Activated effector memory CD4-positive, alpha-beta T cell treated with Interleukin-2 at 50 U/mL for 16 hours (primary cell): ENCODE measurements around the gene FAAP20.

Source experiments
- DNase-seq: peaks from one replicate; pipeline ENCODE4 v3.0.0-alpha.2; 2020

FAAP20 gene

DNA sequence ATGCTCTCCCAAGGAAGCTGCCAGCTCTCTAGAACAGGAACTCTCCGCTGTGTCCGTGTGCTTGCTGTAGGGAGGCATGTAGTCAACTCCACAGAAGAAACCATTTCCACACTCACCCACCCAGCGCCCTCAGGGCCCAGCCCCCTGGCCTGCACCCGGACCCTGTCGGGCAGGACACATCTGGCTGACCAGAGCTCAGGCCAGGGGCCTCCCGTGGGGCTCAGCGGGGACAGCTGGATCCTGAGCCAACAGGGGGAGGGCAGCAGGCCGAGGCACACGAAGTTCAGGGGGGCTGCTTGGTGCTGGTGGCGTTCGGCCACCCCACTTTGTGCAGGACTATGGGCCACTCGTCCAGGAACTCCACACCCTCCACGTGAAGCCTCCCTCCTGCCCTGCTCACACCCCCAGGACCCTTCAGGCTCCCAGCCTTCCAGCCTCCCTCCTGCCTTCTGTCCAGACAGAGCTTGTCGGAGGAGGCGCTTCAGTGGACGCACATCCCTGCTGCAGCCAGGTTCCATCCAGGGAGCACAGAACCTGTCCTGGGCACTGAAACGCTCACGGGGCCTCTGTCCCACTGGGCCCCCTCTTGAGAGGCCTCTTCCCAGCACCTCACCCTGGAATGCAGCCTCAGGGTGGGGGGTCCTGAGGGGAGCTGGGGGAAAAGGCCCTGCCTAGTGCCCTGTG lies 15.0 kb upstream of the FAAP20 start:
- DNase-seq, result no peak

DNA sequence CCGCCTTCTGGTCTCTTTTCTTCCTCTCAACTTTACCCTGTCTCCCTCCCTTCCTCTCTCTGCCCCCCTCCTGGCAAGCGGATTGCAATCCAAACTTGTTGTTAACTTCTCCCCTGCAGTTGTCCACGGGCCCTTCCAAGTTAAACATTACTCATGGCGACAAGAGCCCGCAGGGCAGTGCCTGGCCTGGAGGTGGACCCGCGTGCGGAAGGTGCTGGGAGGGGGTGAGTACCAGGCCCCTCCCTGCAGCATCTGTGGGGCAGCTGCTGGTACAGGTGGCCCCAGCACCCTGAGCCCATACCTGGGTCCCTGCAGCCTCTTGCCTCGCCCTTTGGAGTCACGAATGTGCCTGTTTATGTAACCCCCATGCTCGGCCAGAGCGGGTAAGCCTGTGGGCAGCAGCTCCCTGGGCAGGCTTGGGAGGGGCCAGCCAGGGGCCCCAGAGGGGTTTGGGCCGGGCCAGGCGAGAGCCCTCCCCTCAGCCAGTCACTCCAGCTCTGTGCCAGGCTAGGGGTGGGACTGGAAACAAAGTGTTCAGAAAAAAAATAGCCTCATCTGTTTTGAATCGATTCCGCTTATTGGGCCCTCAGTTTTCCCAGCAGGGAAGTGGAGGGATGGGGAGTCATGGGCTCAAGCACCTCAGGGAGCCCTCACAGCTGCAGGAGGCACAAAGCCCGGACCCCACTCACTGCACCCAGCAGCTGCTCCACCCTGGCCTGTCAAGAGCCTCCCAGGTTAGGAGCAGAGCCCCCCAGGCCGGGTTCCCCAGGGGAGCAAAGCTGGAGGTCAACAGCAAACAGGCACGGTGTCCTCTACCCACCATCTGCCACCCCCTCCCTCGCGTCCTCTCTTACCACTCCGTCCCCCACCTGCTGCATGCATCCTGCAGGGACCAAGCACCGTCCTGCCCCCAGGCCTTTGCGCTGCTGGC lies 14.0 kb upstream of the FAAP20 start:
- DNase-seq, result no peak

DNA sequence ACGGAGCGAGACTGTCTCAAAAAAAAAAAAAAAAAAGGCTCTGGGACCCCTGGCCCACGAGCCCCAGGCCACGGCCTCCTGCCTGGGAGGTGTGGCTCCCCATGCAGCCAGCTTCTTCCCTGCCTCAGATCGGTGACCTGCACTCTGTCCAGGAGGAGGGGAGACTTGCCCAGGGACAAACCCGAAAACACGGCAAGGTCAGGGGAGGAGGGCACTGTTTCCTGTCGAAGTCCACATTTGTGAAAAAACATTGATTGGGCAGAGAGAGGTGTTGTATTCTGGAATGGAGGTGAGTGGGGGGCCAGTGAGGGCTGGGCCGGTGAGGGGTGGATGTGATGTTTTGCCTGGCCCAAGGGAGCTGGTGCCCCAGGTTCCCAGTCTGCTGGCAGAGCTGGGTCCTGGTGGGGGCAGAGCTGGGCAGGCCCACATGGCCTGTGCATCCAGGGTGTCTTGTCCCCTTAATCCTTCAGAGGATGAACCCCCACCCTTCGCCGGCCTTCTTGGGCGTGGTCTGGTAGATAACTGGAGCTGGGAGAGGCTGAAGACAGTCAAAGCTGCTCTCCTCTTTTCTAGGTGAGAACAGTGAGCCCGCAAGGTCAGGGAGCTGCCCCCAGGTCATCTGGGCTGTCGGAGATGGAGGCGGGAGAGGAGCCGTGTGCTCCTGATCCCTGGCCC lies 12.4 kb upstream of the FAAP20 start:
- DNase-seq, result no peak

DNA sequence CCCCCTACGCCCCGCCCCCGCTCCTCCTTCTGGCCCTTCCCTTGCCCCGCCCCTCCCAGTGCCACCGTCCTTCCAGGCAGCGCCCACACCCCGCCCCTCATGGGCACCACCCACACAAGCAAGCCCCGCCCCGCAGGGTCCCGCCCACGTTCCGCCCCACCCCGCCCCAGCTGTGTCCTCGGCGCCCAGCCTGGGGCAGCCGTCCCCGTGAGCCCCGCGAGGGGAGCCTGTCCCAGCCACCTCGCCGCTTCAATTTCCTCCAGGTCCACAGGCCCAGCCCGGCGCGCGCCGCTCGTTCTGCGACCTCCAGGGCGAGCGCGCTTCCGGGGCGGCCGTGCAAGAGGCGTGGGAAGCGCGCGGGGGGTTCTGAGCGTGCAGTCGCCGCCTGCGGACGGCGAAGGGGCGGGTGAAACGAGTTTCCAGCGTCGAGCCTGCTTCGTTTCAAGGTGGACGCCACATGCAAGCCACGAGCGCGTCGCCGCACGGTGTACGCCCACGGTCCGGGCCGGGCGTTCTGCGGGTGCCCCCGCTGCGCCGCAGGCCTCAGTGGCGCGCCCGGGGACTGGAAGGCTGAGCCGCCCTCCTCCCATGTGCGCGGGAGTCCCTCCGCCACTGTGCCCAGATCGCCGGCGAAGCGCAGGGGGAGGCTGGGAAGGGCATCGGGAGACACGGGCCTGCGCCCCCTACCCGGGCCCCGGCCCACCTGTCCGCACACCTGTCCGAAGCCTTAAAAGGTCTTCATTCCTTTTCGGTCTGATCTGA lies 10.8 kb upstream of the FAAP20 start:
- DNase-seq, result peak; percentile 87

DNA sequence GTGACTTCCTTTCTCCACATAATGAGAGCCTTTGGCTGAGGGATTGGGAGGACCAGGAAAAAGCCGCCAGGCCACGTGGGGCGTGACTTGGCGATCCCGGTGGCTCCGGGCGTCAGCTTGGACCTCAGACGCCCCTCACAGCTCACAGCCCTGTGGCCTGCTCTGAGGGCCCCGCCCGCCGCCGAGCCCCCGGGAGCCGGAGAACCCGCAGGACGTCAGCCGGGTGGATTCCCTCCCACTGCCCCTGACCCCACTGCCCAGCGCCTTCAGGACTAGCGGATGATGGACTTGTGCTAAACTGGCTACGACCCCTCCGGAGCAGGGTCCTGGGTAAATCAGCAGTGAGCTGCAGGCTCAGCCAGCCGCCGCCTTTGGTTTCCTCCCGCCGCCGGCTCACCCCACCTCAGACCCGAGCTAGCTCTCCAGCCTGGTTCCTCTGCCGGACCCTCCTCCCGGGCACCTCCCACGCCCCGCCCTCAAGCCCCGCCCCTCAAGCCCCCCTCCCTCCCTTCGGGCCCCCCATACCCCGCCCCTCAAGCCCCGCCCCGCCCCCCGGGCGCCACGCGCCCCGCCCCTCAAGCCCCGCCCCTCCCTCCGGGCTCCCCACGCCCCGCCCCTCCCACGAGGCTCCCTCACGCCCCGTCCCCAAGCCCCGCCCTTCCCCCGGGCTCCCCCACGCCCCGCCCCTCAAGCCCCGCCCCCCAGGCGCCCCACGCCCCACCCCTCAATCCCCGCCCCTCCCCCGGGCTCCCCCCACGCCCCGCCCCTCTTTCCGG lies 10.0 kb upstream of the FAAP20 start:
- no peak for DNase-seq

DNA sequence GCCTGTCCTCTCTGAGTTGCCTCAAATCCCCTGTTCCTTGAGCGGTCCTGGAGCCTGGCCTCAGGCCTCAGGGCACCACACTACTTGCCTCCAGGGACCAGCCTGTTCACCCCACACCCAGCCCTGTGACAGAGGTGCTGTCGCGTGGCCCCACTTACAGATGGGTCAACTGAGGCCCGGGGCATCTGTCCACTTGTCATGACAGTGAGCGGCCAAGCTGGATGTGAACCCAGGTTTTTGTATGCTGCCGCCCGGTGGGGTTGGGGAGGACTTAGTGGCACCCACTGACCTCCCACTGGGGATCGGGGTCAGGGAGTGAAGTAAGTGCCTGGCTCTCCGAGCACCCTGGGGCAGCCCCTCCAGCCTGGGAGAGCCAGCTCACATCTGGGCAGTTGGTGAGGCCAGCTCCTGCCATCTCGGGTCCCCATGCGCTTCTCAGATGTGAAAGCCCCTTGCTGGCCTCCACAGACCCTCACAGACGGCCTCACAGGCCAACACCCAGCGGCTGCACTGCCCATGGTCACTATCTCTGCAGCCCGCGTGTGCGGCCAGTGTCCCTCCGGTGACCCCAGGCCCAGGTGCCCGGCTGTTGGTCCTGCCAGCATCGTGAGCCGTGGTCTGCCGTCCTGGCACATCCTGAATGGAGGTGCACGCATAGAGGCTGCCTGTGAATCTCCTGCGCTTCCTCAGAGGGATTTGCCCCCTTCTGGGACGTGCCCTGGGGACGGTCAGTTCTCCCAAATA lies 9.3 kb upstream of the FAAP20 start:
- no peak for DNase-seq

DNA sequence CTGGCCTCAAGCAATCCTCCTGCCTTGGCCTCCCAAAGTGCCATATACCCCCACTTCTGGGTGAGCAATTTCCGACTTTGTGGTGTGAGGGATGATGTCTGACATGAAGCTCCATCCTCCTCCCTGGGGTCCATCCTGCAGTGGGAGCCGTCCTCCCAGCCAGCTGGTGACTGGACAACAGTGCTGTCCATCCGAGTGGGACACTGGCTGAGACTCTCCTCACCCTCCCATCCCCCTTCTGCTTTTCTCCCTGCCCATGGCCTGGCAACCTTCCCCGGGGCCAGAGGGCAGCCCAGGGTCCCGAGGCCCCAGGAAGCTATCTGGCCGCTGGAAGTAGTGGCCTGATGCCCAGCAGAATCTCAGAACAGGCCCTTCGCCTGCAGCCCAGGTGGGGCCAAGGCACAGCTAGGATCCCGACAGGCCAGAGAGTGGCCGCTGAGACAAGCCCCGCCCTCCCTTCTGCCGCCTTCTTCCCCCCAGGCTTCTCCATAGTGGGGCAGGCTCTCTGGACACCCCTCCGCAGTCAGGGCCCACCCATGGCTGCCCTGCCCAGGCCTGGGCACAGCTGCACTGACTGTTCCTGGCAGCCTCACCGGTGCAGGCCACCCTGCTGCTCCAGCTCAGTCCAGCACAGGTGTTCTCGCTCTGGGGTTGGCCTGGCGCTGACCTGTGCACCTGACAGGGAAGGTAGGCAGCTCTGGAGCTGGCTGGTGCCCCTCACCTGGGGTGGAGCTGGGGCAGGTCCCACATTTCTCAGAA lies 8.4 kb upstream of the FAAP20 start:
- no peak for DNase-seq

DNA sequence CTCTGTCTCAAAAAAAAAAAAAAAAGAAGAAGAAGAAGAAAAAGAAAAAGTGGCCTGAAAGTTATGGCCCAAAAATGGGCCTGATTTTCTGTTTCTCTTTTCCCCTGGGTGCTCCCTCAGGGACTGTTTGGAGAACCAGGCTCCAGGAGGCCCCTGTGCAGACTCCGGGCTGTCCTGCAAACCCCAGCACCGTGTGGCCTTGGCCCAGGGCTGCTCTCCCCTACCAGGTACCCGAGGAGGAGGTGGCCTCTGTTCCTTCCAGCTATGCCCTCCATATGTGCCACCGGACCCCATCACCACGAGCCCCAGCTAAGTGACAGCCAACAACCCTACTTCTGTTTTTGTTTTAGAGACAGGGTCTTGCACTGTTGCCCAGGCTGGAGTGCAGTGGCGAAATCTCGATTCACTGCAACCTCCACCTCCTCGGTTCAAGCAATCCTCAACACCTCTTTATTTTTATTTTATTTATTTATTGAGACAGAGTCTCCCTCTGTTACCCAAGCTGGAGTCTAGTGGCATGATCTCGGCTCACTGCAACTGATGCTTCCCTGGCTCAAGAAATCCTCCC lies 7.5 kb upstream of the FAAP20 start:
- no peak for DNase-seq

DNA sequence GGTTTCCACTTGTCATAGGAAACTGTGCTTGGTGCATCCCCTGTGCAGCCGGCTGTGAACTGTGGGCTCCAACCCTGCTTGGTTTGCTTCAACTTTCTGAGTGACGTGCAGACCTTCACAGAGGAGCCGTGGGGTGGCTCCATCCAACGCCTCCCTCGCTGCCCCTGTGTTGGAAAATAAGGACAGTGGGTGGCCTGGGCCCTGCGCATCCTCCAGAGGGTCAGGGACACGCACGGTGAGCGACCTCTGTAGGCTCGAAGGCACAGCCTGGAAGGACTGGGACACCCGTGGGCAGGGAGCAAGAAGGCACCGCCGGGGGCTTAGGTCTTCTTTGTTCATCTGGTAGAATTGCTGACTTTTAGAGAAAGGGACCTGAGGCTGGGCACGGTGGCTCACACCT lies 6.5 kb upstream of the FAAP20 start:
- DNase-seq, result no peak

DNA sequence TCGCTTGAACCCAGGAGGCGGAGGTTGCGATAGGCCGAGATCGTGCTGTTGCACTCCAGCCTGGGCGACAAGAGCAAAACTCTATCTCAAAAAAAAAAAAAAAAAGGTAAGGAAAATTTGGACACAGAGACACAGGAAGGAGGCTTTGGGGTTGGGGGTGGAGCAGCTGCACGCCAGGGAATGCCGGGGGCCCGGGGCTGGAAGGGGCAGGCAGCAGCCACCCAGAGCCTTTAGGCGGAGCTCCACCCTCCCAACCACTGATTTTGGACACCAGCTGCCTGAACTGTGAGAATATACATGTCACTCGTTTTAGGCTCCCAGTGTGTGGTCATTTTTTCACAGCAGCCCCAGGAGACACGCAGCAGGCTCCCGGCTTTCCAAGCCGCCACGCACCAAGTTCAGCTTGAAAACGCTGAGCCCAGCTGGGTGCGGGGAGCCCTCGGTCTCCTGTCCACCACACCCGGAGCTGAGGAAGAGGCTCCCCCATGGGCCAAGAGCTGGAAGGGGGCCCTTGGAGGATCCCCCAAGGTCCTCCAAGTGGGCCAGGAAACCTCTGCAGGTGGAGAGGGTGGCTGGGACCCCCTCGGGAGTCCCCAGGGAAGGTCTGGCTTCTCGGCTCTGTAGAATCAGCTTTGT lies 5.9 kb upstream of the FAAP20 start:
- DNase-seq, result no peak

DNA sequence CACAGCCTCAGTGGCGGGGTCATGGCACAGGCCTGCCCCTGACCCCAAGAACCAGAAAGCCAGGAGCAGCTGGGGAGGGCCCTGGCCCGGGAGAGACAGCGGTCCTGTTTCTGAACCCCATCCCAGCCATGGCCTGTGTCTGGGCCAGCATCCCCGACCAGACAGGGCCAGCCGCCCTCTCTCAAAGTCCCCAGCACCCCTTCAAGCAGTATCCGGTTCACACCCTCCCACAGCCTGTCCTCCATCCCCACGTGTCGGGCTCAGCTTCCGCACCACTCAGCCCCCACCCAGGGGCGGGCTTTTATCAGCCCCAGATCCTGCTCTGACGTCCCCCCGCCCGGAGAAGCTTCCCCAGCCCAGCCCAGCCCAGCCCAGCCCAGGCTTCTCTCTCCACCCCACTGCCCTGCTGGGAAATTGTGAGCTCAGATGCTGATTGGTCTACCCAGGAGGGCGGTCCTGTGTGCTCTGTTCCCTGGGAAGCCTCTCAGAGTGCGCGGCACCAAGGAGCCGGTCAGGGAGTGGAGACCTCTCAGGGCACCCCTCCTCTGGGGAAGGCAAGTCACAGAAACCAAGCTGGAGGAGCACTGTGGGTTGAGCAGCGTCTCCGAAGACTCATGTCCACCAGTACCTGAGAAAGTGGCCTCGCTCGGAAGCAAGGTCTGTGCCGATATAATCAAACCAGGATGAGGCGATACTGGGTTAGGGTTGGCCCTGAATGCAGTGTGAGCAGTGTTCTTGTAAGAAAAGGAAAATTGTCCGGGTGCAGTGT lies 4.7 kb upstream of the FAAP20 start:
- peak; percentile 79 for DNase-seq

DNA sequence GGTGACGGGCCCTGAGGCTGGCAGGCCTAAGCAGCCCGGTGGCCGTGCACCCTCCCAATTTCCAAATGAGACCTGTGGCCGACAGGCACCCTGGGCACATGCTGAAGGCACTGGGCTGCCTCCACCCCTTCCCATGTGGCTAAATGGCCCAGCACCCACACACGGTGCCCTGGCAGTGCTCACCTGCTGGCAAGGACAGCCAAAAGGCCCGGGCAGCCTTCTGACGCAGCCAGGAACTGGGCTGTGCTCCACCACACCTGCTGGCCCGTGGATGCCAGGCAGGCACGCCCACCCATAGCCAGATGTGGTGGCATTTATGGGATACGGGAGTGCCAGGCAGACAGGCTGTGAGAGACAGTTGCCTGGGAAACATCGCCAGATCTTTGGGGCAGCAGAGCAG lies 4.0 kb upstream of the FAAP20 start:
- DNase-seq, result no peak

DNA sequence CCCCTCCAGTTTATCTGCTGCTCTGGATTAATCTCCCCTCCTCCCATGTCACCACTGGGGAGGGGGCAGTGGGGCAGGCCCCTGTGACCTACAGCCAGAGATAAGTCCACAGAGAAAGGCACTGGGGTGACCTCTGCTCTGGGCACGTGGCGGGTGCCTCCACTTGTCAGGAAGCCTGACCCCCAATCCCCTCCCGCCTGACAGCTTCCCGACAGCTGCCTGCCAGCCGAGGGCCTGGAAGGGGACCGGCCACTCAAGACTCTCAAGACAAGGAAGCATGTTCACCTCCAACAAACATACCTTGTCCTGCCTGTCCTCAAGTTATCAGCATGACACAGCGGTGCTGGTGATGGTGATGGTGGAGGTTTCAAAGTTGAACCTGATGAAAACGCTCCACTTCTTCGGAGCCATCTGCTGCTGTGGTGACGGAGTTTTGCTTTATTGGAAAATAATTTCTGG lies 3.2 kb upstream of the FAAP20 start:
- DNase-seq, result no peak

DNA sequence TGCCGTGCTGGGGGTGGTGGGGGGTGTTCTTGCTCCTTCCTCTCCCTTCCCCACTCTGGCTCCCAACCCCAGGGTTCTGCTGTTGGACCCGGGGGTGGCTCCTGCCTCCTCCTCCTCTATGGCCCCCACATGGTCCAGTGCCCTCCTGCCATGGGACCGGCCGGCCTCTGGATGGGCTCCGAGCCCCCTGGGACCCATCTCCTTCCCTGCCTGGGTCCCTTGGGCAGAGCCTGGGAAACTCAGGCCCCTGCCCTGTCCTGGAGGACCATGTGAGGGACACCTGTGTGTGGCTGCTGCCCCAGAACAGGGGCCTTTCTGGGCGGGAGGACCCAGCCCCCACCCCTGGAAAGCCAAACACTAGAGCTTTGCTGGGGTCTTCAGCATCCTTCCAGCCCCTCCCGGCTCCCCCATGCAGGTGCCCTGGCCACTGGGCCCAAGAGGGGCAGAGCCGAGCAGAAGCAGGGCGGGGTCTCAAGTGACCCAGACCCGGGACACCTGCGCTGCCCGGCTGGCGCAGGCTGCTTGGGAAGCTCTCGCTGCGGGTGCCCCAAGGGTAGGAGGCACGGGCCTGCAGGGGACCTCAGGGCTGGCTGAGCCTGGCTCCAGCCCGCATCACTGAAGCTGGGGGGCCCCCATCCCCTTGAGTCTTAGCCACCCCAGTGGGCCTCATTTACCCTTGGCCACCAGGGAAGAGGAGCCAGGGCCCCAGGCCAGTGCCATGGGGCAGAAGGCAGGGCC lies 2.5 kb upstream of the FAAP20 start:
- no peak for DNase-seq

DNA sequence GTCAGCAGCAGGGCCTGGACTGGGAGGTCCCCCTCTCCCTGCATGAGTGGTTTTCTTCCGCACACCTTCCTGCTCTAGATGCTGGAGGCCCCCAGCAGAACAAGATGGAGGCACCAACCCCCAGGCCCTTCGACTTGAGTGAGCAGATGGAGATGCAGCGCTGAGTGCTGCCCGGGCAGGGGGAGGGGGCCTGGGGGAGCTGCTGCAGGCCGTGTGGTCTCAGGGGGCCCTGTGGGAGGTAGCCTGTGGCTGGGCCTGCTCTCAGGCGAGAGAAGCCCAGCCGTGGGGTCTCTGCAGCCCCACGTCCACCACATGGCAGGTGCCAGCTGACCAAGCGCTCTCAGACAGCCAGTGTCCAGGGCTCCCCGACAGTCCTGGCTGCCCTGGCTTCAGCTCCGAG lies 1.2 kb upstream of the FAAP20 start:
- no peak for DNase-seq

DNA sequence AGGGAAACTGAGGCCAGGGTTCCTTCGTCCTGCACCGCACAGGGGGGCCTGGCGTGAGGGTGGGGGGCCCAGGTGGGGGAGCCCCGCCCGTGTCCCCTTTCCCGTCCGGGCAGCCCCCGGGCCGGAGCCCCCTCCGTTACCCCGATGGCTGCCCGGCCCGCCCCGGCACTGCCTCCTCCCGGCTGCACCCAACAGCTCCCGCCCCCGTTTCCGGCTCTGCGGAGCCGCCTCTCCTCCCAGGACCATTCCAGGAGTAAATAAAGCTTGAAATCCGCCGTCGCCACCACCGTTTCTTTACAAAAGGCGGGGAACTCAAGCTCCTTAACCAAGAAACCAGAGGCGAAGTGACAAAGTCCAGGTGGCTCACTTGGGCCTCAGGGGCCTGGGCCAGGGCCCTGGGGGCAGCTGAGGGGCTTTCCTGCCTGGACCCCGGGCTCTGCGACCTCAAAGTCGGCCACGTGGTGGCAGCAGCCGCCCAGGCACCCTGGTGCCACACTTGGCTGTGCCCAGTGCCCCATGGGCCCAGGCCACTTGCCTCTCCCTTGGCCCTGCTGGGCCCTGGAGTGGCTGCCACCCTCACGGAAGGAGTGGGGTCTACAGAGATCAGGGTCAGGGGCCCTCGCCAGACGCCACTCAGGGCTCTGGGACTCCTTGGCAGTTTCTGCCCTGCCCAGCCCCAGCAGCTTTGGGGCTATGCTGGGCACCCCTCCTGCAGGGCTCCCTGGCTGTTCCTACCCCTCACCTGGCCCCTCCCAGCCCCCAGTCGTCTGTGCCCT lies 514 bp upstream of the FAAP20 start:
- DNase-seq, result peak; percentile 87
